ENCODE measurements around the gene CAMKV.

Gene CAMKV

DNA sequence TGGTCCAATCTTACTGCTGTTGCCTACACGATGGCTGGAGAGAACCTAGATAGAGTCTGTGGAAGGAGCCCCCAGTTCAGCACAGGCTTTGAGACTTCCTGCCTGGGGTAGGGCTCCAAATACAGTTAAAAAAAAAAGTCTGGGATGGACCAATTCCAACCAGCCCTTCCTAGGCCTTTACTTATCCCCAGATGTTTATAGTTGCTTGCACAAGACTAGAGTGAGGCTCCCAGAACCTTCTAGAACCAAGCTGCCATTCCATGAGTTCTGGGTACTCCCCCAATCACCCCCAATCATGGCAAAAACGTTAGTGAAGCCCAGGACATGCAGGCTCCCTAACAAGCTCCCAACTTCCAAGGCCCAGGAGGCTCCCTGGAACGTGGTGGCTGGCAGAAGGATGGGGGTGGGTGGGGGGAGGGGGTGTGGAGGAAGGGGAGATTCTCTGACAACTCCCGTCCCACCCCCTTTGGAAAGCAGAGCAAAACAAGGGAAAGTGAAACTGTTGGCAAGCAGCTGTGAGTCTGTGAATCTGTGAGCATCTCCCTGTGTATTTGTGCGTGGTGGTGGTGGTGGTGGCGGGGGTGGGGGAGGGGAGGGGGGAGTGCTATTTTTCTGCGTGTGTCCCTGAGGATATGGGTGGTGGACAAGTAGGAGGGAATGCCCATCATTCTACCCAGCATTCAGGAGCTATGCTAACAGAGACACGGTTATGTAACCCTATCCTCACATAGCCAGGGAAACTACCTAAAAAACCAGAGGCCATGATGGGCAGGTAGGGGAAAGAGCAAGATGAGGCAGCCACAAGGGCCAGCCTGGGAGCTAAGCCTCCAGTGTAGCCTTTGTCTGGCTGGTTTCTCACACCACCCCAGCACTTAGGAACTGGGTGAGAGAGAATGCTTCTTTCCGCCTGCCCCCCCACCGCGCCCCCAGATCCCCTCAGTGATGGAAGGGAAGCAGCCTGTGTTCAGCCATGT, 31.9 kb upstream of the CAMKV start:
- no peaks in the 10 kb centered on the region for H3K36me3 ChIP-seq (ENCODE audit: control insufficient read depth, insufficient read depth, low read length)
- H3K9ac ChIP-seq = no peak overlapping the region
- no peaks in the 10 kb centered on the region for H3K9me3 ChIP-seq (ENCODE audit: control insufficient read depth, low read length)
- no peak overlapping the region for H3K4me2 ChIP-seq (ENCODE audit: low read length)
- H3K27ac ChIP-seq = no peak overlapping the region
- no peak overlapping the region for H2AFZ ChIP-seq
- TF ChIP-seq, protein P1, sequence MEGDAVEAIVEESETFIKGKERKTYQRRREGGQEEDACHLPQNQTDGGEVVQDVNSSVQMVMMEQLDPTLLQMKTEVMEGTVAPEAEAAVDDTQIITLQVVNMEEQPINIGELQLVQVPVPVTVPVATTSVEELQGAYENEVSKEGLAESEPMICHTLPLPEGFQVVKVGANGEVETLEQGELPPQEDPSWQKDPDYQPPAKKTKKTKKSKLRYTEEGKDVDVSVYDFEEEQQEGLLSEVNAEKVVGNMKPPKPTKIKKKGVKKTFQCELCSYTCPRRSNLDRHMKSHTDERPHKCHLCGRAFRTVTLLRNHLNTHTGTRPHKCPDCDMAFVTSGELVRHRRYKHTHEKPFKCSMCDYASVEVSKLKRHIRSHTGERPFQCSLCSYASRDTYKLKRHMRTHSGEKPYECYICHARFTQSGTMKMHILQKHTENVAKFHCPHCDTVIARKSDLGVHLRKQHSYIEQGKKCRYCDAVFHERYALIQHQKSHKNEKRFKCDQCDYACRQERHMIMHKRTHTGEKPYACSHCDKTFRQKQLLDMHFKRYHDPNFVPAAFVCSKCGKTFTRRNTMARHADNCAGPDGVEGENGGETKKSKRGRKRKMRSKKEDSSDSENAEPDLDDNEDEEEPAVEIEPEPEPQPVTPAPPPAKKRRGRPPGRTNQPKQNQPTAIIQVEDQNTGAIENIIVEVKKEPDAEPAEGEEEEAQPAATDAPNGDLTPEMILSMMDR (IDR thresholded peaks at IDR 0.05) = no peak
- no peak overlapping the region for H3K4me3 ChIP-seq (ENCODE audit: low read depth, low read length)
- H3K4me1 ChIP-seq = peaks cover 9% of the 10 kb centered on the region
- no peaks in the 10 kb centered on the region for H3K27me3 ChIP-seq (ENCODE audit: control insufficient read depth, insufficient read depth, low read length)
- no peaks in the 10 kb centered on the region for H3K79me2 ChIP-seq

GRCh38 chr3:49900491-49901153, 30.9 kb upstream of the CAMKV start:
- TF ChIP-seq, protein P1 (IDR thresholded peaks at IDR 0.05) = no peak
- Histone ChIP-seq H3K9ac (no peak overlapping the region), H3K4me3 (ENCODE audit: low read depth, low read length) (no peak overlapping the region), H3K4me1 (no peaks in the 10 kb centered on the region), H3K27ac (no peak overlapping the region), H2AFZ (no peak overlapping the region), H3K9me3 (ENCODE audit: control insufficient read depth, low read length) (no peaks in the 10 kb centered on the region), H3K27me3 (ENCODE audit: control insufficient read depth, insufficient read depth, low read length) (no peaks in the 10 kb centered on the region), H3K79me2 (no peaks in the 10 kb centered on the region), H3K36me3 (ENCODE audit: control insufficient read depth, insufficient read depth, low read length) (no peaks in the 10 kb centered on the region), H3K4me2 (ENCODE audit: low read length) (no peak overlapping the region)

DNA sequence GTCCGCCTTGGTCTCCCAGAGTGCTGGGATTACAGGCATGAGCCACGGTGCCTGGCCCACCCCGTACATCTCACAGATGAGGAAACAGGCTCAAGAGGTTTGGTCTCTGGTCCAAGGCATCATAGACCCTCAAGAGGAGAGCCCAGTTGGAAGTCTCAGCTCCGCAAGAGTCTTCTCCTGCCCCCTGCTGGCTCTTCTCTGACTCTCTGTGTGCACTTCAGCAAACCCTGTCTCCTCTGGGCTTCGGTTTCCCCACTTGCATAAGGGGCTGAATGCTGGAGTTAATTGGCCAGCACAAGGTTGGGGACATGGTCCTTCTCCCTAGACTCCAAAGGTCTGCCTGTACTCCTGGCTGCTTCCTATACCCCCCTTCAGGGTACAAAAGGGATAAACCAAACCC, 30.1 kb upstream of the CAMKV start:
- Histone ChIP-seq H3K9ac (no peak overlapping the region), H2AFZ (no peak overlapping the region), H3K27me3 (ENCODE audit: control insufficient read depth, insufficient read depth, low read length) (no peaks in the 10 kb centered on the region), H3K79me2 (no peaks in the 10 kb centered on the region), H3K4me1 (no peaks in the 10 kb centered on the region), H3K4me2 (ENCODE audit: low read length) (no peak overlapping the region), H3K4me3 (ENCODE audit: low read depth, low read length) (no peak overlapping the region), H3K36me3 (ENCODE audit: control insufficient read depth, insufficient read depth, low read length) (no peaks in the 10 kb centered on the region), H3K27ac (no peak overlapping the region), H3K9me3 (ENCODE audit: control insufficient read depth, low read length) (no peaks in the 10 kb centered on the region)
- TF ChIP-seq, protein P1 (IDR thresholded peaks at IDR 0.05) = no peak

DNA sequence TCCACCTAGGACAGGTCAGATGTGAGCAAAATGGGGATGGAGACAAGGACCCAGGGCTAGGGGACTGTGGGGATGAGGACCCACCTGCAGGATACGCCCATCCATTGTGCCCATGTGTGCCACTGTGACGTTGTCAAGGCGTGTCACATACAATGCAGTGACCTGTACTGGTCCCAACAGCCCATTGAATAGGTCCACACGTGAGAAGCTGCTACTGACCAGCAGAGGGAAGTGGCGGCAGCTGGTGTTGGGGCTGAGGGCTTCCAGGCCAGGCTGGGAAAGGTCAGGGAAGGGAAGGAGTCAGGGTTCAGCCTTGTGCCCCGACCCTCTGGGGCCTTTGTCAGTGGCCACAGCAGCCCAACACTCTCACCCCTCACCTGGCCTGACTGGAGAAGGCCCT, 29.3 kb upstream of the CAMKV start:
- H3K36me3 ChIP-seq (ENCODE audit: control insufficient read depth, insufficient read depth, low read length) = no peaks in the 10 kb centered on the region
- H3K27me3 ChIP-seq (ENCODE audit: control insufficient read depth, insufficient read depth, low read length) = no peaks in the 10 kb centered on the region
- no peak overlapping the region for H2AFZ ChIP-seq
- TF ChIP-seq, protein P1 (IDR thresholded peaks at IDR 0.05) = no peak
- H3K9ac ChIP-seq = no peak overlapping the region
- no peak overlapping the region for H3K4me2 ChIP-seq (ENCODE audit: low read length)
- no peaks in the 10 kb centered on the region for H3K79me2 ChIP-seq
- H3K4me1 ChIP-seq = no peaks in the 10 kb centered on the region
- no peaks in the 10 kb centered on the region for H3K9me3 ChIP-seq (ENCODE audit: control insufficient read depth, low read length)
- H3K27ac ChIP-seq = no peak overlapping the region
- no peak overlapping the region for H3K4me3 ChIP-seq (ENCODE audit: low read depth, low read length)

Data from parathyroid adenoma (tissue), 2 donors.